Measurements from ENCODE around the gene CADM2. TPM values are rescaled to one million over a fixed set of nuclear protein-coding genes. Genes with fewer than 3 reads are reported as not detected.

The CADM2 gene
- total RNA-seq, 1 experiment from 2014 or later = 3.7 TPM

DNA sequence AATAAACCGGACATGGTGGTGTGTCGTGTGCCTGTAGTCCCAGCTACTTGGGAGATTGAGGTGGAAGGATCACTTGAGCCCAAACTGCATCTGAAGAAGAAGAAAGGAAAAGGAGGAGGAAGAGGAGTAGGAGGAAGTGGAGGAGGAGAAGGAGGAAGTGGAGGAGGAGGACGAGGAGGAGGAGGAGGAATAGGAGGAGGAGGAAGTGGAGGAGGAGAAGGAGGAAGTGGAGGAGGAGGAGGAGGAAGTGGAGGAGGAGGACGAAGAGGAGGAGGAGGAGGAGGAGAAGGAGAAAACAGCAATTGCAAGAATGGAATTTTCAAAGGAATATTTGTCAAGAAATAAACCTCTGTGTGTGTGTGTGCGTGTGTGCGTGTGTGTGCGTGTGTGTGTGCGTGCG lies 528.6 kb downstream of the CADM2 start:
- TF ChIP-seq EZH2 (IDR thresholded peaks at IDR 0.05; ENCODE audit: borderline replicate concordance, low read depth, low read length, poor library complexity, severe bottlenecking) = no peak
- TF ChIP-seq, protein P1, sequence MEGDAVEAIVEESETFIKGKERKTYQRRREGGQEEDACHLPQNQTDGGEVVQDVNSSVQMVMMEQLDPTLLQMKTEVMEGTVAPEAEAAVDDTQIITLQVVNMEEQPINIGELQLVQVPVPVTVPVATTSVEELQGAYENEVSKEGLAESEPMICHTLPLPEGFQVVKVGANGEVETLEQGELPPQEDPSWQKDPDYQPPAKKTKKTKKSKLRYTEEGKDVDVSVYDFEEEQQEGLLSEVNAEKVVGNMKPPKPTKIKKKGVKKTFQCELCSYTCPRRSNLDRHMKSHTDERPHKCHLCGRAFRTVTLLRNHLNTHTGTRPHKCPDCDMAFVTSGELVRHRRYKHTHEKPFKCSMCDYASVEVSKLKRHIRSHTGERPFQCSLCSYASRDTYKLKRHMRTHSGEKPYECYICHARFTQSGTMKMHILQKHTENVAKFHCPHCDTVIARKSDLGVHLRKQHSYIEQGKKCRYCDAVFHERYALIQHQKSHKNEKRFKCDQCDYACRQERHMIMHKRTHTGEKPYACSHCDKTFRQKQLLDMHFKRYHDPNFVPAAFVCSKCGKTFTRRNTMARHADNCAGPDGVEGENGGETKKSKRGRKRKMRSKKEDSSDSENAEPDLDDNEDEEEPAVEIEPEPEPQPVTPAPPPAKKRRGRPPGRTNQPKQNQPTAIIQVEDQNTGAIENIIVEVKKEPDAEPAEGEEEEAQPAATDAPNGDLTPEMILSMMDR (conservative IDR thresholded peaks at IDR 0.05; ENCODE audit: low read depth, low read length) = no peak
- POLR2A ChIA-PET (ENCODE audit: low non-redundant PET) = interaction anchor here (0.7 kb wide), 1 partner anchor 129 kb away, joined by 7 read pairs; no protein-coding TSS in a partner anchor
- Histone ChIP-seq H3K27me3 (replicated peaks; ENCODE audit: insufficient read depth, low read depth, low read length, poor library complexity) (no peaks in the 10 kb centered on the region), H3K4me1 (ENCODE audit: insufficient read depth, low read length, poor library complexity, severe bottlenecking) (no peaks in the 10 kb centered on the region), H3K9me3 (ENCODE audit: low read depth, low read length, poor library complexity, severe bottlenecking) (no peaks in the 10 kb centered on the region), H3K4me3 (ENCODE audit: low read depth, low read length, poor library complexity, severe bottlenecking) (no peak overlapping the region), H3K36me3 (ENCODE audit: insufficient read depth, low read length, poor library complexity, severe bottlenecking) (no peaks in the 10 kb centered on the region), H3K27ac (ENCODE audit: low read depth, low read length, poor library complexity, severe bottlenecking) (no peak overlapping the region)
- CTCF ChIA-PET = no interaction called here
- intact Hi-C loops (cut with micrococcal nuclease; ENCODE audit: unreplicated experiment) = no loop called here
- BruUV-seq (replicated peaks) = no TSS peak
- DNase-seq (ENCODE audit: low spot score) = no peak

DNA sequence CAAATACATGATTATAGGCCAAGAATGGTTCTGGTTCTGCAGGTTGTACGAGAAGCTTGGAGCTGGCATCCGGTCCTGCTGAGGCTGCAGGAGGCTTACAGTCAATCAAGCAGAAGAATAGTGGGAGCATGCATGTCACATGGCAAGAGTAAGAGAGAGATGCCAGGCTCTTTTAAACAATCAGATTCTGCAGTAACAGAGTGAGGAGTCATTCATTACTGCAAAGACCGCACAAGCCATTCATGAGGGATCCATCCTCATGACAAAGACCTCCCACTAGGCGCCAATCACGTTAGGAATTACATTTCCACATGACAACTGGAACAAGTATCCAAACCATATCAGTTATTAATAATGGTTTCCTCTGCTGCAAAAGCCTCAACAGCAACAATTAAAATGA lies 536.8 kb downstream of the CADM2 start:
- Histone ChIP-seq H3K36me3 (ENCODE audit: insufficient read depth, low read length, poor library complexity, severe bottlenecking) (no peaks in the 10 kb centered on the region), H3K27me3 (replicated peaks; ENCODE audit: insufficient read depth, low read depth, low read length, poor library complexity) (no peaks in the 10 kb centered on the region), H3K9me3 (ENCODE audit: low read depth, low read length, poor library complexity, severe bottlenecking) (no peaks in the 10 kb centered on the region), H3K27ac (ENCODE audit: low read depth, low read length, poor library complexity, severe bottlenecking) (no peak overlapping the region), H3K4me1 (ENCODE audit: insufficient read depth, low read length, poor library complexity, severe bottlenecking) (no peaks in the 10 kb centered on the region), H3K4me3 (ENCODE audit: low read depth, low read length, poor library complexity, severe bottlenecking) (no peak overlapping the region)
- no peak for DNase-seq (ENCODE audit: low spot score)
- no TSS peak for BruUV-seq (replicated peaks)
- TF ChIP-seq, protein P1 (conservative IDR thresholded peaks at IDR 0.05; ENCODE audit: low read depth, low read length) = no peak
- TF ChIP-seq EZH2 (IDR thresholded peaks at IDR 0.05; ENCODE audit: borderline replicate concordance, low read depth, low read length, poor library complexity, severe bottlenecking) = no peak
- POLR2A ChIA-PET (ENCODE audit: low non-redundant PET) = no interaction called here
- intact Hi-C loops (cut with micrococcal nuclease; ENCODE audit: unreplicated experiment) = no loop called here
- CTCF ChIA-PET = no interaction called here

DNA sequence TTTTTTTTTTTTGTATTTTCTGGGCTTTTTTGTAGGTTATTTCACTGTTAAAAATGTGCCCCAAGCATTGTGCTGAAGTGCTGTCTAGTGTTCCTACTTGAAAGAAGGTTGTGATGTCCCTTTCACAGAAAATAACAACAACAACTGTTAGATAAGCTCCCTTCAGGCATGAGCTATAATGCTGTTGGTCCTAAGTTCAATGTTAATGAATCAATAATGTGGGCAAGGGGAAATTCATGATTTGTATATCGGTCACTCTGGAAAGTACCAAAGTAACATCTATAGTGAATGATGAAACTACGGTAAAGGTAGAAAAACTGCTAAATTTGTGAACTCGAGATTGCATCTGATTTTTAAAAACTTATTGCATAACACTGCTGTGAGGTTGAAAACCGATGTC lies 539.4 kb downstream of the CADM2 start:
- no peak overlapping the region for H3K27ac ChIP-seq (ENCODE audit: low read depth, low read length, poor library complexity, severe bottlenecking)
- no peak for TF ChIP-seq EZH2 (IDR thresholded peaks at IDR 0.05; ENCODE audit: borderline replicate concordance, low read depth, low read length, poor library complexity, severe bottlenecking)
- TF ChIP-seq, protein P1 (conservative IDR thresholded peaks at IDR 0.05; ENCODE audit: low read depth, low read length) = no peak
- CTCF ChIA-PET = no interaction called here

More for the DNA sequence above, 539.4 kb downstream of the CADM2 start:
- Histone ChIP-seq H3K4me1 (ENCODE audit: insufficient read depth, low read length, poor library complexity, severe bottlenecking) (no peaks in the 10 kb centered on the region), H3K4me3 (ENCODE audit: low read depth, low read length, poor library complexity, severe bottlenecking) (no peak overlapping the region), H3K9me3 (ENCODE audit: low read depth, low read length, poor library complexity, severe bottlenecking) (no peaks in the 10 kb centered on the region), H3K36me3 (ENCODE audit: insufficient read depth, low read length, poor library complexity, severe bottlenecking) (no peaks in the 10 kb centered on the region), H3K27me3 (replicated peaks; ENCODE audit: insufficient read depth, low read depth, low read length, poor library complexity) (no peaks in the 10 kb centered on the region)
- DNase-seq (ENCODE audit: low spot score) = no peak
- POLR2A ChIA-PET (ENCODE audit: low non-redundant PET) = no interaction called here
- intact Hi-C loops (cut with micrococcal nuclease; ENCODE audit: unreplicated experiment) = no loop called here
- BruUV-seq (replicated peaks) = no TSS peak

Data from A673 (cell line).